Stimulated activated CD8-positive, alpha-beta memory T cell treated with anti-CD3 and anti-CD28 coated beads, Interleukin-7, amount 100 ng/mL, for 1 hour (primary cell): ENCODE data around the gene FAM222A.

Experiments used
- DNase-seq, 2 donors: peaks; one replicate each; pipeline ENCODE4 v3.0.0-alpha.2; 2020; ENCODE audit warnings: low read depth in 2 of 2

Gene FAM222A

DNA sequence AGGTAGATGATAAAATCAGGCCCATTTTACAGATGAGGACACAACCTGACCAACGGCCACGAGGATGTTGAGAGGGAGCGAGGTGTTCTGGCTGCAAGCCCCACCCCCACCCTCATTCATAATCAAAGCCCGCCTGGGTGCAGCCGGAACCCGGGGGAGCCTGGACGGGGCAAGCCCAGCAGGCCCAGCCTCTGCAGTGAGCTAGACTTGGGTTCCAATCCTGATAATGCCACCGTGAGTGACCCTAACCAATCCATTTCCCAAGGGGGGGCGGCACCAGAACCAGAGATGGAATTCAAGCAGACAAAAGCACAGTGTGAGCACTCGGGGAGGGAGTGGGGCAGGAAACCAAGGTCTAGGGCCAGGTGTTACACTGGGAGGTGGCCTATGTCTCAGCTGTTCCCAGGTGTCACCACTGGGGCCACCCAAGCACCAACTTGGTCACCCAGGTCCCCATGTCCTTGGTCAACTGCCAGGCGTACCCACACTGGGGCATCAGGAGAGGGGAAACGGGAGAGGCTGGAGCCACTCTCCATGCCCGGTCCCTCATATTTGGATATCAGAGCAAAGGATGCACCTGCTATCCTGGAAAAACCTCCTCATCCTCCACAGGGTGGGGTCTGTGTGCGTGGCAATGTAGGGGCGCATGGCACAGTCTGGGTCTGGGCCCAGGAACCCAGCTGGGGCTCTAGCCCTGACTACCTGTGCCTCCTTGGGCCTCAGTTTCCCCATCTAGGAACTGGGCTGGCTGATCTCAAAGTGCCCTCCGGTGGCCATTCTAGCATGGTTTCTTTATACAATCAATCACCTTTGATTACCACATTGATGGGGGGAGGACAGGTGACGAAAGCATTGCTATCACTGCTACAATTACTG lies 58.4 kb downstream of the FAM222A start:
- no peak for DNase-seq

DNA sequence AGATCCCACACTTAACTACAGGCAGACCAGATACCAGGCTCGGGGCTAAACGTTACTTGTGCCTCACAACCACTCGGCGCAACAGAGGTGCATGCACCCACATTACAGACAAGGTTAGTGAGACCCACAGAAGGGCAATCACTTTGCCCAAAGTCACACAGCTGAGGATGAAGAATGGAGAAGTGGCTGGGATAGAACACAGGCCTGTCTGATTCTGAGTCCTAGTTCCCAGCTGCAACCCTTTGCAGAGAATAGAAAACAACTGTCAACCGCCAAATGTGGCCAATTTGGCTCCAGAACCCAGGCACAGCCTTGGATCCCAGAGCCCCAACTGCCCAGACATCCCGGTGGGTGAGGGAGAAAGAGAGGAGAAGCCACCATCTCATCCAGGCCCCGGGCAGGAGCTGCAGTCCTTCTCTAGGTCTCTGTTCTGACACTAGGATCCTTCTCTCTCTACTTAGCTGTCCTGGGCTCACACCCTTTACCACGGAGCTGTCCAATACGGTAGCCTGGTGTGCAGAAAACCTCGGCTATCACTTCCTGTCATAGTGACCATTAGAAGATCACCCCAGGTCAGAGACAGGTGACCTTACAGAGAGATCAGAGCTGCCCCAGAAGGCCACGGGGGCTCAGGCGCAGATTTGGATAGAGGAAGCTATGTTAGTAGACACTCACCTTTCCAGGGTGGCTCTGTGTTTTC lies 59.1 kb downstream of the FAM222A start:
- DNase-seq, result no peak

DNA sequence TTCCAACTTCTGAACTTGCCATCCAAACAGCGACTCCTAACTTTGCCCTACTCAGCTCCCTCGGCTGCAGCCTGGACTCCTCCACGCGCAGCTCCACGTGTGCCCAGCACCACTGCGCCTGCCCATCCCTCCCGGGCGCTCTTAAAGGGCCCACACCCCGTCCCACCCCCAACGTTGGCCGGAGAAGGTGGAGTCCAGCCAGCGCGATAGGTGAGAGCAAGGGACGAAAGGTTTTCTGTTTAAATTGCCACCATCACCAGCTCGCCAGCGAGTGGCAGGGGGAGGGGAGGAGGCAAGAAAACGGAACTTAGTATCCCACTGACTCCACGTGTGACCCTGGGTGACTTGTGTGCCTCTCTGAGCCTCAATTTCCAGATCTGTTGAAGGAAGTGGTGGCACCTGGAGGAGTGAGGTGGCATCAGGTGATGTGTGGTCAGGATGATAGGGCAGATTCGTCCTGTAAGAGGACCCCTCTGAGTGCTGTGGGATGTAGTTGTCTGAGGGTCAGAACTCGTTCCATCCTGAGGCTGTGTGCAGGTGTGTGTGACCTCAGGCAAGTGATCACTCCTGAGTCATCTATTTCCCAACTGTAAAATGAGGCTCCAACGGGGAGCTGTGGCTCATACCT lies 59.9 kb downstream of the FAM222A start:
- DNase-seq, result no peak

DNA sequence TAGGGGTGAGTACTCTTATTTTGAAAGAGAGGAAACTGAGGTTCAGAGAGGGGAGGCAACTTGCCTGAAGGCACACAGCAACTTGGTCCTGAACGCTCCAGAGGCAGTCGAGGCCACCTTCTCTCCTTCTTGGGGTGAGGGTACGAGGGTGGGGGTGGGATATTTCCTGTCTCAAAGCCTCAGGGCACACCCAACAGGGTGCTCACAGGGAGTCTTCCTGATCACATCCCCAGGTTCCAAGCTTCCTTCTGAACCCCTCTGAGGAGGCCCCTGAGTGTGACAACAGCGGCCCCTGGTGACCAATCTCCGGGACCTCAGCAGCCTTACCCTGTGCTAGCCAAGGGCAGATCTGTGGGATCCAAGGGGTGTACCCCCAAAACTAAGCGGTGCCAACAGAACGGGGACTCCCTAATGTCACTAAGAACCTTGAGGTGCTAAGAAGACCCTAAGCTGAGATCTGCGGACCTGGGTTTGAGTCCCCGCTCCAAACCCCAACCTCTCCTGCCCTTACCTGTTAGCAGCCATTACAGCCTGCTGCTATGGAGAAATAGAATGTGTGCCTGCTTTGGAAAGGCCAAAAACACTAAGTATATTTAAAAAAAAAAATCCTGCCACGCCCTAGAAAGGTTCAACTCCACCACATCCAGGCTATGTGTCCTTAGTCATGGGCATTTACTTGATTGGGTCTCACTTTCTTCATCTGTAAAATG lies 61.7 kb downstream of the FAM222A start:
- DNase-seq, result peak; percentile 39 to 51

DNA sequence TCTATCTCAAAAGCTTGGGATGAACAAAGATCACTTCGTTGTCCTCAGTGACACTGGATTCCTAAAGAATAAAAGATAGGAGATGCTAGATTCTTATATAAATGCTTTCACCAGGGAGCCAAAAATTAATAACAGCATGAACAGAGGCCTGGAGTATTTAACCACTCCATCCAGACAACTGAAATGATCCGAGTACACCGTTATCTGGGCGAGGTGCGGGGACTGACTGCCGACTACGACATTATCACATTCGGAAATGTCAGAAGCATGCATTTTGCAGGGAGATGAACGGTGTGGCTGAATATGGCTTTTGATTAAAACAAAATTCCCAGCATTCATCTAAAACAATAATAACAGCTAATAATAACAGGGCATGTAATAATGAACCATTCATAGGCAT lies 63.0 kb downstream of the FAM222A start:
- no peak for DNase-seq

DNA sequence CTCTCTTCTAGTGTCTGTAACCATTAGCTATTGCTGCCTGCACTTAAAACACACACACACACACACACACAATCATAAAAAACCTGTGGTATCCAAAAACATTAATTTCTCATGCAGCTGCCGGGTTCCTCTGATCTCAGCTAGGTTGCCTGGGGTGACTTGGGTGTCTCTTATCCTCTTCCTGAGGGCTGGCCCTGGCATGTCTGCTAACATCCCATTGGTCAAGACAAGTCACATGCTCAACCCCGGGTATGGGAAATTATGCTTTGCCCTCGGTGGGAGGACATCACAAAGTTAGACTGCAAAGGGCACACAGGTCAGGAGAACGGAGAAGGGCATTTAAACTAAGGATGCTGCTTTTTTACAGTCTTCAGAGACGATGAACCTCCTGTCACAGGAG lies 63.9 kb downstream of the FAM222A start:
- no peak for DNase-seq

DNA sequence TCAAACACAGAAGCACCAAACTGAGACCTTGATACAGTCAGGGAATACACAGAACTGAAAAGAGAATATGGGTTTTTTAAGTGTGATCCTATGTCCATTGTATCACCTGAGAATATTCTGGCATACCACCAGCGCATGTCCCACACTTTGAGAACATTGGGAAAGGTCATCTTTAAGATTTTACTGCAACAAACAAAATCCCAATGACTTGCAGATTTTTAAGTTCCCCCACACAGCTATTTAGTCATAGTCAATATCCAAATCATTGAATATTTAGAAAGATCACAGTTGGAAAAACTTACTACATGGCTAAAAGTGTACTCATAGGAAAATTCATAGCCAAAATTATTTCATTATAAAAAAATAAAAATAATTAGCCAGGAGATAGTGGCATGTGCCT lies 65.1 kb downstream of the FAM222A start:
- no peak for DNase-seq

DNA sequence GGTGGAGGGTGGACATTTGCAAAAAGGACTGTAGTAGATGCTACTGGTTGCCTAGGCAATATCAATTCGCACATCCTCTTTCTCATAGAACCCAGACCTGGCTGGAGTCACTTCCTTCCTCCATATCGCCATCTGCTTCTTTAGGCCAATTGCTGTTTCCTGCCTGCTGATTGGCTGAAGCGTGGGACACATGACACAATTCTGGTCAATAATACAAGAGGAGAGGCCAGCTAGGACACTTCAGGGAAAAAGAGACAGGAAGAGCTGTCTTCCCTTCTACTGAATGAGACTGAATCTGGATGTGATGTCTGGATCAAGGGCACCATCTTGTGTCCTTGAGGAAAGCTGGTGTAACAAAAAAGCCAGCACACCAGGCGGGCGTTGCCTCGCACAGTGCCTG lies 65.8 kb downstream of the FAM222A start:
- no peak for DNase-seq

DNA sequence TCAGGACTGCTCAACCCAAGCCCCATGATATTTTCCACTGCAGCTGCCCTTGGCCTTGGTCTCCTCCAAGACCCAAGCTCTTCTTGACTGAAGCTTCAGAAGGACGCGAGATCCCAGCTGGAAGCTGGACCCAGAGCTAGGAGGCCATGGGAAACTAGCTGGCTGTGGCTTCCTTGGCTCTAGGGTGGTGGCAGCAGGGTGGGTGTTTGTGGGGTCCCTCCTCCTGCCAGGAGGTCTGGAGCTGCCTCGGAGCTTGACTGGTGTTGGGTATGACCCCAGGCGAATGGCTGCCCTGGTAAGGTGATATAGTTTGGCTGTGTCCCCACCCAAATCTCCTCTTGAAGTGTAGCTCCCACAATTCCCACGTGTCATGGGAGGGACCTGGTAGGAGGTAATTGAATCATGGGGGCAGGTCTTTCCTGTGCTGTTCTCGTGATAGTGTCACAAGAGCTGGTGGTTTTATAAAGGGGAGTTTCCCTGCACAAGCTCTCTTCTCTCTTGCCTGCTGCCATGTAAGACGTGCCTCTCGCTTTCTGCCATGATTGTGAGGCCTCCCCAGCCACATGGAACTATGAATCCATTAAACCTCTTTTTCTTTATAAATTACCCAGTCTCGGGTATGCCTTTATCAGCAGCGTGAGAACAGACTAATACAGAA lies 68.2 kb downstream of the FAM222A start:
- DNase-seq, result no peak

DNA sequence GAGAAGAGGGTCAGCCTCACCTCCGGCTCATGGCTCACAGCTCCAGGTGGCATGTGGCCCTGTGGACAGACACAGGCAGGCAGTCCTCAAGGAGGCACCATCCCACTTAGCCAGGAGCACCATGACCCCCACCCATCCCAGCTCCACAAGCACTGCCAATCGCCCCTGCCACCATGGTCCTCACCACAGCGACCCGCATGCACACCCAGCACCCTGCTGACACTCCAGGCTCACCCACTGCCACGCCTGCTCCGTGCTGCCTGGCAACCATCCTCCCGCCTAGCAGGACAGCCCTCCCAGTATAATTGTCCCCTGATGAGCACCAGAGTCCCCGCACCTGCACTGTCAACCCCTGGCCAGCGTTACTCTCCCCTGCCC lies 68.7 kb downstream of the FAM222A start:
- DNase-seq, result no peak

DNA sequence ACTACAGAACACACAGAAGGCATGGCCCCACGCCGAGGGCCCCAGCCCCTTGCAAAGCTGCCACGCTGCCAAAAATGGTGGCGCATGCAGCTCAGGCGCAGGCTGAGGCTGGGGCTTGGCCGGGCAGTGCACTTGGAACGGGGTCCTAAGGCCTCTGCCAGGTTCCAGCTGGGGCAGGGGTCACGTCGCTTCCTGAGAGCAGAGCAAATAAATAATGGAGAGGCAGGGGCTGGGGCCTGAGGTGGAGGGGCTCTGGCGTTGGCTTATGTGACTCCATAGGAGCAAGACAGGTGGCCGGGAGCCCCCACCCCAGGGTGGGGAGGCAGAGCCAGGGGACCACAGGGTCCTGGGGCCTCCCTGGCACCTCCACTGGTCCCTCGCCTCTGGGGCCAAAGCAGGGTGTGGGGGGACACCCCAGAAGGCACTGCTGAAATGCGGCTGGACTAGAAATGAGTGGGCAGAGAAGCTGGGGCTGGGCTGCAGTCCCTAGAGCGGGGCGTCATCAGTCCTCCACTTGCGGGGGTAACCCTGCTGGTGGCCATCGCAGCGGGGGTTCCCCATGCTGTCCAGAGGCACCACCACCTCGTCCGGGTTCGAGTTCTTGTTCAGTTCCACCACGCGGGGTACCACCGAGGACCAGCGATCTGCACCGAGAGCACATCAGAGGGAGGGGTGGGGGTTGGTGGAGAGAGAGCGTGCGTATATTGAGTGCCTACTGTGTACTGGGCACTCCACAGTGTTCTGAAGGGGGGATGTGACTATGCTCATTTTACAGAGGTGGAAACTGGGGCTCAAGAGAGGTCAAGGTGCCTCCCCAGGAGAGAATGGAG lies 69.7 kb downstream of the FAM222A start:
- DNase-seq, result no peak

DNA sequence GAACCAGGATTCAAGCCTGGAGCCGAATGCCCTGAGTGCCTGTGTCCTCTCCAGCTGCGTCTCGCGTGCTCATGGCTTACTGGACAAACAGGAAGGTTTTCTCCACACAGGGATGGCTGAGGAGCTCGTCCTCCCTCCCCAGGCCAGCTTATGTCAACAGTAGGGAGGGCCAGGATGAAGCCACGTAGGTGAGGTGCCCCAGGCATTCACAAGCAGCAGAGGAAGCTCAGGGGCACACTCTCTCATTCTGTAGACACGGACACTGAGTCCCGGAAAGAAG lies 70.3 kb downstream of the FAM222A start:
- DNase-seq, result no peak

DNA sequence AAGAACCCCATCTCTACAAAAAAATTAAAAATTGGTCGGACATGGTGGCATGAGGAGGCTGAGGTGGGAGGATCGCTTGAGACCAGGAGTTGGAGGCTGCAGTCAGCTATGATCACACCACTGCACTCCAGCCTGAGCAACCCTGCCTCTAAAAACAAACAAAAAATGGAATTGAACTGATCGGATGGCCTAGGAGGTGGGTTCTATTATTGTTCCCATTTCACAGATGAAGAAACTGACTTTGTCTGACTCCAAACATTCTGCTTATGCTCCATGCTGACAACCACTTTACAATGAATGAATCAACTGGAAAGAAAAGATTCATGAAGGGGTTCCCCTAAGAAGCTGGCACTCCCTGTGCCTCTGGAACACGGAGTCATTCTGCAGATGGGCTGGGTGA lies 72.2 kb downstream of the FAM222A start:
- DNase-seq, result no peak

DNA sequence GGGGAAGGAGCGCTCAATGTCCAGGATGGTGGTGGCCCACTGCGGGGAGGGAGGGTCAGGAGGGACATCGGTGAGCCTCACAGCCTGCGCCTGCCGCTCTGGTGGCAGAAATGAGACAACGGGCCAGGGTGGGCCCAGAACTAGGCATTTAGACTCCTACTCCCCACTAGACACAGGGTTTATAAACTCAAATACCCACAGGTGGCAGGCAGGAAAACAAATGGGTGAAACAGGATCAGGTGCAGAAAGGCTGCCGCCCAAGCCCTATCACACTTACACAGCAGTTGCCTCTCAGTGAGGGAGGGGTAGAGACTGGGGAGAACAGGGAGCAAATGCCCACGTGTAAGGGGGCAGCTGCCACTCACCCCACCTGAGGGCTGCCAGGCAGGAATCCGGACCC lies 73.2 kb downstream of the FAM222A start:
- no peak for DNase-seq

DNA sequence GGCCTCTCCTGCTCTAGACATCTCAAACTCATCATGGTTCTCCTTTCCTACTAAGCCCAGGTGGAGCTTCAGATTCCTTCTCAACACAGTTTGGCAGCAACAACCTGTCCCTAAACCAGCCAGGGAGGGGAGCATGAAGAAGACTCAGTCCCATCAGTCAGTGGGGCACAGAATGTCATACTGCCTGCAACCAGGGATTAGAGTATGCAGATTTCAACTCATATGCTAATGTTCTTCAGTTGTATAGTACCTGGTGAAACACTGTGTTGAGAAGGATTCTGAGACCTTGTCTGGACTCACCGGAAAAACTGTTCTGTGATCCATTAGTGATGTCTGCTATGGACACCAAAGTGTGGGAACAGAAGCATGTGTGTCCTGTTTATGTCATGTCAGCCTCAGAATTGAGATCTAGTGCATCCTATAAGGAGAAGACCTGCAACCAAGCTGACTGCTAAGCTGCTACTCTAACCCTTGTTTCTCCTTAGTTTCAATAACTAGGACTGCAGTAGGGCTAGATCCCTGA lies 76.0 kb downstream of the FAM222A start:
- no peak for DNase-seq

DNA sequence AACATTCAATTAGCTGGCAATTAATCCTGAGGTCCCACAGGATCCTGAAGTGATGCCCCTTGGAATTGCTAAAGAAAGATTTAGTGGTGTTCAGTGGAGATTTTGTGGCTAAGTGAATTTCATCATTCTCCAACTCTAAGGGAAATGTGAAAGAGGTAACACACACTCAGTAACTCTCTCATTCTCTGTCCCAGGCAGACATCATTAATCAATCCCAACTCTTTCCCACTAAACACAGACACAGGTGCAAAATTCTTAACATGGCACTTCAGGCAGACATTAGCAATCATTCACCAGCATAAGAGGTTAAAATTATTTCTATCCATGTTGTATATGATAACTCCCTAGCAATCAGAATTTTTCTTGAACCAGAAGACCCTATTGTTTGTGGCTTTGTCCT lies 79.4 kb downstream of the FAM222A start:
- no peak for DNase-seq

DNA sequence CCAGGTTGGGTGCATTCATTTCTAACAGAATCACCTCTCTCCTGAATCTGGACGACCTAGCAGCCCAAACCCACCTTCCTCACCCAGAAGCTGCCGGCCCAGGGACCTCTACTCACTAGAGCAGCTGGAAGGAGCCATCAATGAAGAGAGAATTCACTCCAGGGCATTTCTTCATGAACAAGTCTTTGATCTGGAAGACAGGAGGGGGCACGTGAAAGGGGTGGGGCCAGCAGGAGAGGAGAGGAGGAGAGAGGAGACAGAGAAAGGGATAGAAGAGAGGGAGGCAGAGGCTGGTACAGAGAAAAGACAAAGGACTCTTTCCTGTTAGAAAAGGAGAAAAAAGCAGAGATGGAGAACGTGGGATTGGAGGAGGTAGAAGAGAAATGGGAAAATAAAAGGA lies 79.8 kb downstream of the FAM222A start:
- DNase-seq, result no peak

DNA sequence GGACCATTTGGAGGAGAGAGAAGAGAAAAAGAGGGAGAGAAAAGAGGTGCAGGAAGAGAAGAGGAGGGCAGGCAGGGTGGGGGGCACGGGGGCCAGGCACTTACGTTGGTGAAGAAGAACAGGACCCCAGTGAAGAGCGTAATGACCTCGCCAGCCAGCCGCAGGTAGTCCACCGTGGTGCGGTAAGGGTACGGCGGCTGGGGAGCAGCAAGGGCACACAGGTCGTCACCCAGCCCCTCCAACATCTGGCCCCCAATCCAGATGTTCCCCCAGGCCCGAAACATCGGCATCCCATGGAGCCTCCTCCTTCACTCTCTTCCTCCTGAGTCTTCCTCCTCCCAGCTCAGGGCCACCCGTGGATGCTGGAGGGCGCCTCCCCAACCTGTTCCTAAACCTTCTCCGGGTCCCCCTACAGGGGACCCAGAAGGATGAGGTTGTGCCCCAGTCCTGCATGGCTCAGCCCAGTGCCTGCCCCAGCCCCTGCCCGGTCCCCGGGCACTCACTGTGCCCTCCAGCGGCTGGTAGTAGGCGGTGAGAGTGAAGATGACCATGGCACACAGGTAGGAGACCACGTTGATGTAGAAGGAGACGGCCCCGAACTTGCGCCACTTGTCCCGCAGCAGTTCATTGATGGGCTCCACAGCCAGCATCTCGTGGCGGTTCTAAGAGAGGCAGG lies 80.3 kb downstream of the FAM222A start:
- no peak for DNase-seq

DNA sequence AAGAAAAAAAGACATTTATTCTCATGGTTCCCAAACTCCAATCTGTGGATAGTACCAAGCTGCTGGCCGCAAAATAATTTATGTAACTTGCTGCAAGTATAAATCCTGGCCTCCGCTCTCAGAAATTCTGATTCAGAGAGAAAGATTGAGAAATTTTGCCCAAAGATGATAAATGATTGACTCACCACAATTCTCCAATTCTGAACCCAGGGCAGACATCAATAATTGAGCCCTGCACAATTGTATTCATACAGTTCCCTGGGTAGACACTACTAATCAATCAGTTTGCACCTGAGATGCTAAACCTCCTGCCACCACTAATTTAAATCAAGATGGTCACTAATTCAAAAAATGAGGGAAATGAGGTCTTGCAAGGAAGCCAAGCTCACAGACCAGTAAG lies 81.4 kb downstream of the FAM222A start:
- DNase-seq, result no peak

DNA sequence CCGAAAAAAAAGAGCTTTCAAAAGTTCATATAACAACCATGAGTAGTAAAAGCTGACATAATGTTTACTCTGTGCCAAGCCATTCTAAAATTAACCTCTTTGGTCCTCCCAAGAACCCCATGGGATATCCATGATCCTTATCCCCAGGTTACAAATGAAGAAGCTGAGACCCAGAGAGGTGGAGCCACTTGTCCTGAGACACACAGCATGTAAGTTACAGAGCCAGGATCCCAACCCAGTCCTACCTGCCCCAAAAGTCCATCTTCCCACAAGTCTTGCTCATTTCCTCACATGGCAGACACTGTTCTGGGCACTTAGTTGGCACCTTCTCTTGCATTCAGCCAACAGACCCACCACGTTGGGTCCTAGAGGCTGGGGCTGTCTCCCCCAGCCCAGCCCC lies 82.4 kb downstream of the FAM222A start:
- DNase-seq, result no peak
